Thyroid gland (tissue), 4 donors: ENCODE measurements around the gene MS4A10.

Experiments
- CTCF ChIP-seq, 6 experiments: fragments of 200-600 bp in 3 of 6; fragments of 450-650 bp in 3 of 6; sonication (generic) in 3 of 6; IDR thresholded peaks; one replicate each; pipeline ENCODE4 v1.5.1; 2016 to 2019; ENCODE audit warnings: antibody characterized with exemption in 6 of 6, mild to moderate bottlenecking in 2 of 6, inconsistent platforms in 1 of 6, moderate library complexity in 1 of 6
- POLR2A ChIP-seq, 2 donors: fragments of 450-650 bp; IDR thresholded peaks; one replicate each; pipeline ENCODE4 v1.6.1; 2017; ENCODE audit warnings: antibody characterized with exemption in 2 of 2, mild to moderate bottlenecking in 2 of 2, moderate library complexity in 1 of 2

DNA sequence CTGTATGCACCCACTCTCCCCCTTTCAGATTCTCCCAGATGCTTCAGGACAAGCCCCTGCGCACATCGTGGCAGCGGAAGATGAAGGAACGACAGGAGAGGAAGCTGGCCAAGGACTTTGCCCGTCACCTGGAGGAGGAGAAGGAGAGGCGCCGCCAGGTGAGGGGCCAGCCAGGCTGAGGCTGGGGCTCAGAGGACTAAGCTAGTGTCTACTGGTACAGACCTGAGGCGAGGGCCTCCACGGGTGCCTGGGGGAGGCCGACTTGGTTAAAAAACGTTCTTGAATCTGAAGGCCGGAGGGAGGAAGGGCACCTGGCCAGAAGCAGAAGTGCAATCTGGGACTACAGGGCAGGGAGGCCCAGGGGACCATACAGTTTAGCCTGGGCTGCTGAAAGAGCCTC, 62.8 kb downstream of the MS4A10 start:
- no peak for TF ChIP-seq CTCF (IDR thresholded peaks at IDR 0.05)
- TF ChIP-seq POLR2A (IDR thresholded peaks at IDR 0.05), result no peak
